HTERT RPE-1 (cell line): ENCODE data around the gene EVI2B.
"Not testable (repeated sequence)": the region's sequence is repeated elsewhere in the genome, so short reads cannot be mapped to it uniquely, and the experiment has no call there.

Experiments used
- in situ Hi-C: fragments of 300-500 bp; cut with MboI; formaldehyde crosslinking; loops from 4 replicates; pipeline ENCODE4 v1.14.3; 2020; ENCODE audit warnings: low sequenced_read_pairs

Gene EVI2B

GRCh38 chr17:31310886-31311285 is 3.0 kb downstream of the EVI2B start:
- in situ Hi-C loops: no loop called here

GRCh38 chr17:31310260-31310659 is 3.6 kb downstream of the EVI2B start:
- in situ Hi-C loops: no loop called here

DNA sequence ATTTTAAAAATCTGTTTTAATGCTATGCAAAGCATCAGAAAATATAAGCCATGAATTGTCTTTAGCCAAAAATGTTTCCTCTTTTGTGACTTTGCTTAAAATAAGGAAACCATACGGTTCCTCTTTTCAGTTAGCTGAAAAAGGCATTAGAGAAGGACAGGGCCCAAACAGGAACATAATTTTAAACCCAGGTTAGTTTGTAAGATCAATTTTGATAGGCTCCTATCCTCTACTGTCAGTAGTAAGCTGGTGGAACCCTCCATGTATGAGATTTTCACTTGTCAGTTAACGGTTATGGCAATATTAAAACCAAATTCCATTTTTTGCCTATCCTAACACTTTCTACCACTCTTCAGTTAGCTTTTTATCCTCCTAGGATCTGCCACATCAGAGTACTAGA is 4.3 kb downstream of the EVI2B start:
- in situ Hi-C loops: no loop called here

DNA sequence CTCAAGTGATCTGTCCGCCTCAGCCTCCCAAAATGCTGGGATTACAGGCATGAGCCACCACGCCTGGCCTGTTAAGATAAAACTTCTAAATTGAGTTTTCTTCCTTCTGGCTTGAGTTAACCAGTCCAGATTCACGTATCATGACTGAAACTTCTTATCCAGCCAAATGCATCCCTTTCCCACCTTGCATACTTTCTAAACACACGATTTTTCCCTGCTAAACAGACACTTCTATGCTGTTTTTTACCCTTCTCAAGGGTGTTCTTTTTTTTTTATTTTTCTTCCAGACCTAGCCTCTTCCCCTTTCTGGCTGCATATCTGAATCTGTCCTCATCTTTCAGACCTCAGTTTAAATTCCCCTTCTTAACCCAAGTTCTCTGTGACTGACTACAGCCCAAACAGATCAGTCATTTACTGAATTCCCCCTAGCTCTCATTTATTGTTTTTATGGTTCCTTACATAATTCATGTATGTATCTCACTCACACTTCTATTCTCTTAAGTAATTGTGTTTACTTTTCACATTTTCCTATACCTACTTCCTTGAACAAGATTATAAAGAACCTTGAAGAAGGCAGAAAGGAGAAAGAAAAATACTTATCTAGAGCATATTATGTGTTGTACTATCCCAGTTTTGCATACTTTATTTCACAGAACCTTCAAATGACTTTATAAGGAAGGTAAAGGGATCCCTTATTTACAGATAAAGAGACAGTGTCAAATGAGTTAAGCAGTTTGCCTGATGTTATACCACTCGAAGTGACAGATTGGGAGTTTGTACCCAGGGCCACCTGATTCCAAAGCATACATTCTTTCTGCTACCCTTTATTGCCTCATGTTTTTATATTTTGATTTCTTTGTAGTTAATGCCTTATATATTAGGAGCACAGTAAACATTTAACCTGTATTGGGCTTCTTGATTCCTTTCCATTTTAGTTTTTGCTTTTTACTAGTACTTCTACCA is 5.2 kb downstream of the EVI2B start:
- in situ Hi-C loops: no loop called here

DNA sequence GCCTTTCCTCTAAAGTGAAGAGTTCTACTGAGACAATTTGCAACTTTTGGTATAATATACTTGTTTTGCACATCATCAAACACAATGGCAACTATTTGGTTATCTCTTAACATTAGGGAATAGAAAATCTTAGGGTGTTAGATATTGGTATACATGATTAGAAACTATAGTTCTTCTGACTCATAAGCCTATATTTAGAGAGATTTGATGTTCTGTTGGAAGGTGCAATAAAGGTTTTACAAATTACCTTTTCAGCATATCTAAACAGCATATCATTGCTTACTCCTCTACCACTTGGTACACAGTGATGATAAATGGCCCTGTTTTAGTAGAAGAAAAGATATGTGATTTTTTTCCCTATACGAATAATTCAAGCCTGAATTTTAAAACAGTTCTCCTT is 6.2 kb downstream of the EVI2B start:
- in situ Hi-C loops: no loop called here

GRCh38 chr17:31299624-31300023 is 14.2 kb downstream of the EVI2B start:
- in situ Hi-C loops: no loop called here

GRCh38 chr17:31297090-31297489 is 16.8 kb downstream of the EVI2B start, which contains the start of gene OMG:
Gene OMG (minus strand): TSS chr17:31297239. CDS start chr17:31296331, 908 bp downstream.
- in situ Hi-C loops: no loop called here

DNA sequence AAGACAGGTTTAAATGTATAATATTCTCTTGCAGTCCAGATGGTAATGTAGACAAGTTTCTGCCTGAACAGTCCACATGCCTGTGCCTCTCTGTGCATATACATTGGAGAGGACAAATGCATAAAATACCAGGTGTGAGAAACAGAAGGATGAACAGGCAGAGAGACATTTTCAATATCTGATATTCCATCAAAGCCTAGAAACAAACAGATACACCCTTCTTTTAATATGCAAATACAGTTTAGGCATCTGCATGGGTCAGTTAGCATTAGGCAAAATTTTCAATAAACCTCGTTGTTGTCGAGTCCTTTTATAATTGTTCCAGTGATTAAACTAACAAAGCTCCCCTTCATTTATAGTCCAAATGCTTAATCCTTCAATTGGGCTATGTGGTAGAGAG is 17.7 kb downstream of the EVI2B start:
- in situ Hi-C loops: no loop called here

DNA sequence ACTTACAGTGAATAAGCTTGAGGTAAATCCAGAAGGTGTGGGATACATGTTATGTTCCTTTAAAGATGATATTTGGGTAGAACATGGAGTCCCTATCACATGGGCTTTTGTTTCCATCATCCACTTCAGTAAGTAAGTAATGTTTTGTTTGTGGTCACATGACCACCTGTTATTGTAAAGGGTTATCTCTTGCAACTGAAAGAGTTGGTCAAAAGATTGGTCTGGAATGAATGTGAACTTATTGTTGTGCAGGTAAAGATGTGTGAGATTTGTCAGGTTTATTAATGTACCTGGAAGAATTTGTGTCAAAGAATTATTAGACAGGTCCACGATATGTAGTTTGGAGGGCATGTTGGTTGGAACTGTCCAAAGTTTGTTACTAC is 18.4 kb downstream of the EVI2B start:
- in situ Hi-C loops: no loop called here

DNA sequence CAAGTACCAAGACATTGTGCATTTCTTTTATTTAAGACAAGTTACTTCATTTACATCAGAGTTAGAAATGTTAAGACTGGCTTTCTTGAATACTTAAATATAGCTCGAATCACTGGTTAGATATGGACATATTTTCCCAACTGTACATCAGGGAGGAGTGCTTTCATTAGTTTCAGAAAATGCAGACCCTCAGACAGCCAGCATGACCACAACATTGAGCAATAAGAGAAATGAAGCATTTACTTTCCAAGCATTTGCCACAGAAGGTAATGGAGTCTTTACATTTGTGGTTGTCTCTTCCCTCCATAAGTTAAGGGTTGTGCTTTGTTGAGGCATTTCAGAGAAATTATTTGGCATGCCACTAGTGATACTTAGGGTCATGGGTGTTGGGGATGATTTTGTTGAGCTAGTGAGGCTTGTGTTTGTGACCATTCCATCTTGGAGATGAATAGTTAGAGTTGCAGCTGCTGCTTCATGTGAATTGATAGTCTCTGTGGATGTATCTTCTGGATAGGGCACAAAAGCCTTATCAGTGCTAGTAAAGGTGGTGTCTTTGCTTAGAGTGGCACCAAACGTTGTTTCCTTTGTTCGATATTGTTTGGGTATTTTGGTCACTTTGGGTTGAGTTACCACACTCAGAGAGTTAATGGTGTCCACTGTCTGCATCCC is 18.9 kb downstream of the EVI2B start:
- in situ Hi-C loops: no loop called here

DNA sequence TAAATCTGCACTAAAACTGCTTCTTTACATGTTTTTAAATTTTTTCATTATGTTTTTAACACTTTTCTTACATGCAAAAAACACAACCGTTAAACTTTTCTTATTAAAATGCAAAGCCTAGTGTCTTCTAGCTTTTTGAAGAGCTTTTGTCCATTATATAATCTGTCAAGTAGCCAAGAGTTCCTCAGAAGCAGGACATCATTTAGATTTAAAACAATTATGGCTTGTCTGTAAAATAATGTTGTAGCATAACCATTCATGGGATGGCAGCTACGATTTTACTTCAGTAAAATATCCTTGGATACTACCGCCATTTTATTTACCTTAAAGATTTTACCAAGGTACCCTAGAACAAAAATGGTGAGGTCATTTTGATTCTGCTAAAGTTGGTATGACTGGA is 19.6 kb downstream of the EVI2B start:
- in situ Hi-C loops: no loop called here

DNA sequence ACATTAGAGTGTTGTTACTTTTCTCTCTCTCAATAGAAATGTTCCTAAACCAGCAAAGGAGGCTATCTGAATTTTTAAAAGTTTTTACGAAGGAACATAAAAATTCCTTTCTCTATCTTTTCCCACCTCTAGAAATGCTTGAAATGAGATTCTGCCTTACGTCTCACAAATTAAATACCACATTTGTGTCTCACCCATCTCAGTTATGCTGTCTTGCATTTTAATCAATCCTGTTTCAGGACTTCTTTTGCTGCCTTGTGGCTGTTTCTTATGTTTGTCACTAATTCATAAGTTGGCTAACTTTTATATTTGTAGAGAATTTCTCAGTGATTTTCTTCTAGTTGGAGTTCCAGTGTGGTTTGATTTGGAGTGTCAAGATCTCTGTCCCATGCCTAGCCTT is 20.3 kb downstream of the EVI2B start:
- in situ Hi-C loops: no loop called here

DNA sequence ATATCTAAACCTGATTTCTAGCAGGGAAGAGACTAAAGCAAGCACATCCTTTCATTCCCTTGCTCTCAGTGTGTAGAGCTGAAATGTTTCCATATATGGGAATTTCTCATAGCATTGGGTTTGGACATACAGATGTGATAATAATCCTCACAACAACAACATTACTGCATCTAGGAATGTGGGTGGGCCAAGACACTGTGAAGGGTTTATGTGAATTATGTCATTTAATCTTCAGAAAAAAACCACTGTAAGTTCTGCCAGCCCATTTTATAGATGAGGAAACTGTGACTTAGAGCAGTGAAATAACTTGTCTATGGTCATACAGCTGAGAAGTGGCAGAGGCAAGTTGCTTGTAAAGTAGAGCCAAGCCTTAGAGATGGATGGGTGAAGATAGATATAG is 22.0 kb downstream of the EVI2B start:
- in situ Hi-C loops: no loop called here

DNA sequence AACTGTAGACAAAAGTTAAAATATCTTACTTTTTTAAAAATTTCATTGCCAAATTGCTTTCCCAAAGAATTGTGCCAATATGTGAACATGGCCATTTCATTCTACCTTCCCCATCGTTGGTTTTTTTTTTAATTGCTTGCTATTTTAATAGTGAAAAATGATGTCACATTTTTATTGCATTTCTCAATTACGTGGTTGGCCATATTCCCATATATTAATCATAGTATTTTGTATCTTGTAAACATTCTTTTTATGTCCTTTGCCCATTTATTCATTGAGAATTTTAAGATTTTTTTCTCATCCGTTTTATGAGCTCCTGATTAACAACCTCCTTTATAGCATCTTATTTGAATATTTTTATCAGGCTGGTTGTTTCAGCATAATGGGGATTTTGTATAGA is 24.1 kb downstream of the EVI2B start:
- in situ Hi-C loops: no loop called here

- in situ Hi-C loops: not testable (repeated sequence)
These were observed 25.9 kb downstream of the EVI2B start for GRCh38 chr17:31287932-31288331.

GRCh38 chr17:31286587-31286986 is 27.3 kb downstream of the EVI2B start:
- in situ Hi-C loops: no loop called here

DNA sequence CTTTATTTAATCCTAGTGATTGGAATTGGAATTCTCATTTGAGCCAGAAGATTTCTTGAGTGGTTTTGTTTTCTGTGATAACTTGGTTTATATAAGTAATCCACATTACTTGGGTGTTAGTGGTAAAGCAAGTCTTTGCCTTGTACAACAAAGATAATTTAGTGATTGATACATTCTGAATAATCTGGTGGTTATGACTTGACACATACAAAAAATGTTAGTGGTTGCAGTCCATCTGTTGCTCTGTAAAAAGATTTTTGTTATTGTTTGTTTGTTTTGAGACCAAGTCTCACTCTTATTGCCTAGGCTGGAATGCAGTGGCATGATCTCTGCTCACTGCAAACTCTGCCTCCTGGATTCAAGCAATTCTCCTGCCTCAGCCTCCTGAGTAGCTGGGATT is 30.0 kb downstream of the EVI2B start:
- in situ Hi-C loops: no loop called here

DNA sequence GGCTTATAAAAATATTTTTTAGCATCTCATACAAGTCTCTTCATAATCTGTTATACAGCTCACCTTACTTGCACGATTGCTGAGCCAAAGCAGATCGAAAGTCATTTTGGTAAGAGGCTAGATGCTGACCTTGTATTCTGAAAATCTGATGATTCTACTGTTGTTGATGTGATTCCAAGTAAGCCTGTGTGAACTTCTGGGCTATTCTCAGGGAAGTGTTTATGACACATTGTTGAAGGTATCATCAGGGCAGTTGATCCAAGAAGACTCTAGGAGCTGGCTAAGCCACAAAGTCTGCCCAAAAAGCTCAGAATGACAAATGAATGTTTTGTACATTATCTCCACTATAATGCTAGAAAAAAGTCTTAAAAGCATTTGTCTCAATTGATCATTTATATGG is 32.8 kb downstream of the EVI2B start:
- in situ Hi-C loops: no loop called here

DNA sequence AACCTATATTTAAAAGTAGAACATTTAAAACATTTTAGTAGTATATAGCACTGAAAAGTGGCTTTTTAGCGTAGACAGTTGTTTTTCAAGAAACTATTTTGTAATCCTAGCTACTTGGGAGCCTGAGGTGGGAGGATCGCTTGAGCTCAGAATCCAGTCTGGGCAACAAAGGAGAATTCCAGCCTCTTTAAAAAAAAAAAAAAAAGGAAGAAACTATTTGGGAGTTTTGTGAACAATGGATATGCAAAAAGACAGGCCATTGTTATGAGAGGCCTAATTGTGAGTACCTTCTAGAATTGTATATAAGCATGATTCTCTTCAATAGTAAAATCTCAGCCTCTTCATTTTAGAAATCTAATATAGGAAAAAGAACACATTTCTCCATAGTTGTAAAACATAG is 34.5 kb downstream of the EVI2B start:
- in situ Hi-C loops: no loop called here

DNA sequence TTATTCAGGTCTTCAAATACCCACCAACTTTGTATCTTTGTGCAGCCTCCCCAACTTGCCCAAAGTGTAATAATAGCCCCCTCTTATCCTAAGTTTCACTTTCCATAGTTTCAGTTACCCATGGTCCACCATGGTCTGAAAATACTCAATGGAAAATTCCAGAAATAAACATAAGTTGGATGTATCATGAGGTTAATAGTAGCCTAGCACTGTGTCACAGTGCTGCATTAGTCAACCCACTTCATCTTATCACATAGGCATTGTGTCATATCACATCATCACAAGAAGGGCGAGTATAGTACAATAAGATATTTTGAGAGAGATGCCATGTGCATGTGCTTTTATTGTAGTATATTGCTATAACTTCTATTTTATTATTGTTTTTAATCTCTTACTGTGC is 38.7 kb downstream of the EVI2B start:
- in situ Hi-C loops: no loop called here

DNA sequence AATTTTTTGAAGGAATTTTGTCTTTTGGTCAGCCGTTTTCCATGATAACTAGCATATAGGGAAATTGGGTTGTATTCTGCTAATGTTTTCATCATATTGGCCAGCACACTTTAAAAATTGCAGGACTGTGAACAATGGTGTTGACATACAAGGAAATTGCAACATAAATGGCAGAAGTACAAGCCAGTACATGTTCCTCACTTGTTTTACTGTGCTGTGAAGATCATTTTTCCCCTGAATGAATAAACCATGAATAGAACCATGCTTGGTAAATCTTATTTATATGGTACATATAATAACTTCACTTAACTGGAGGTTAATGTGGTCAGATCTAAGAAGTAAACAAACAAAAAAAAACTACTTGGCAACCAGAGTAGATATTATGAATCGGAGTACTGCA is 39.6 kb downstream of the EVI2B start:
- in situ Hi-C loops: no loop called here

DNA sequence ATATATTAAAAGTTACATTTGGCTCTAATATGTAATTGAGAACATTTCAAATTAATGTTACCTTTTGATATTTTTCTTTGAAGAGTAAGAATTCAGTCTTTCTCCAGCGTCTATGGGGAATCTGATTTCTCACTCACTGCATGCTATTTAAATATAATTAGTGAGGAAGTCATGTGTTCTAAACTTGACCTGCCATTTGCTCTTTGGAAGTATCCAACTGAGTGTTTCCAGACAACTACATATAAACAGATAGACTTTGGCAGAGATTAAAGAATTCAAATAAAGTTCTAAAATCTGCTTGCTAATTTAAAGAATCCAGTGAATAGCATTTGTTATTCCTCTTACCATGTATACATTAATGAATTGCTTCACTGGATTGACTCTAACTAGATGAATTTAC is 40.3 kb downstream of the EVI2B start:
- in situ Hi-C loops: no loop called here
